ENCODE results near the gene SURF1. TPM values are rescaled to one million over a fixed set of nuclear protein-coding genes. Genes with fewer than 3 reads are reported as not detected.
A peak's percentile ranks its signal among the peaks of the same experiment; 100 is the strongest.

Gene SURF1
- total and polyA plus RNA-seq, 12 donors = 50.9 to 111 (median 72.8) TPM

DNA sequence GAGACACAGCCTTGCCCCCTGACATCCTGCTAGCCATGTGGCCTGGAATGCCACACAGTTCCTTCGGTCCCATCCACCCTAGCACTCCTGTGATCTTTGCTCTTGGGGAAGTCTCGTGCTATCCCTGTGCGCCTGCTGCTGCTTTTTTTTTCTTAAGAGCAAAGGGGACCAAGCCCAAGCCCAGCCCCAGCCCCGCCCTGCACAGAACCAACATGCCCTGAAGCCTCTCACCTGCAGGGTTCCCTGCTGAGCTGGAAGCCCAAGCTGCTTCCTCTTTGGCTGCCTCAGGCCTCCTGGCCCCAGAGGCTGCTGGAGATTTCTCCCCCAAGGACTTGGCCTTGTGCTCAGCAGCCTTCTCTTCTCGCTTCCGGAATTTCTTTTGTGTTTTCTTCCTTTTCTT, 22.1 kb downstream of the SURF1 start:
- peak in 5 of 7 donors; percentile 15 to 46 (median 21) for DNase-seq
- no peak for TF ChIP-seq CTCF (IDR thresholded peaks at IDR 0.05)
- Histone ChIP-seq H3K4me1 (replicated peaks in 1 of 2) (peaks cover 23 to 25% of the 10 kb centered on the region in 2 donors), H3K27me3 (no peaks in the 10 kb centered on the region), H3K4me3 (no peak overlapping the region), H3K27ac (peak overlapping the region in 1 of 5 donors; percentile 12), H3K9me3 (replicated peaks in 1 of 3) (no peaks in the 10 kb centered on the region), H3K36me3 (replicated peaks in 1 of 2) (peaks cover 0 to 40% of the 10 kb centered on the region in 2 donors)
- intact Hi-C loops (cut with DNase I) = loop anchor here (5.0 kb wide), 2 partner anchors 97 to 152 kb away; no protein-coding TSS in a partner anchor
- WGBS, 4 donors = 61 to 83% (median 67%) methylated on average over 6 of the region's 6 CpGs

DNA sequence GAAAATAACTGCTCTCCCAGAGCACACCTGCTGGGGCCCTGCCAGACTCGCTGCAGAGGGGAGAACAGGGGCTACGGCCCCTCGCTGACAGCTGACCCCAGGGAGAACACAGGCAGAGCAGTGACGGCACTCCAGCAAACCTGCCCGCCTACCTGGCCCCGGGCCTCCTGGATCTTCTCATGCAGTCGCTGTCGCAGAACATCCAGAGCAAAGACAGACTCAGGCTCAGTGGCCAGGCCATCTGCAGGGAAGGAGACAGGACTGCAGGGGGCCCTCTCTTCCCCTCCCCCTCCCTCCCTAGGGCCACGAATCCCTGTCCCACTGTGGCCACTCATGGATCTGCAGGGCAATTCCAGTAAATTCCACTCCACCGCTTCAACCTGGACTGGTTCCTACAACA, 22.7 kb downstream of the SURF1 start:
- no peak for TF ChIP-seq CTCF (IDR thresholded peaks at IDR 0.05)
- TF ChIP-seq POLR2A (IDR thresholded peaks at IDR 0.05) = no peak
- H3K27me3 ChIP-seq = no peaks in the 10 kb centered on the region
- H3K4me1 ChIP-seq (replicated peaks in 1 of 2) = peaks cover 23% of the 10 kb centered on the region in 2 donors
- H3K36me3 ChIP-seq (replicated peaks in 1 of 2) = peaks cover 0 to 39% of the 10 kb centered on the region in 2 donors
- H3K4me3 ChIP-seq = no peak overlapping the region
- H3K27ac ChIP-seq = no peak overlapping the region
- WGBS, 4 donors = 64 to 86% (median 76%) methylated on average over 2 to 10 of the region's 10 CpGs
- intact Hi-C loops (cut with DNase I) = loop anchor here (5.0 kb wide), 2 partner anchors 96 to 151 kb away; no protein-coding TSS in a partner anchor
- no peaks in the 10 kb centered on the region for H3K9me3 ChIP-seq (replicated peaks in 1 of 3)
- peak in 4 of 7 donors; percentile 13 to 24 (median 16) for DNase-seq

DNA sequence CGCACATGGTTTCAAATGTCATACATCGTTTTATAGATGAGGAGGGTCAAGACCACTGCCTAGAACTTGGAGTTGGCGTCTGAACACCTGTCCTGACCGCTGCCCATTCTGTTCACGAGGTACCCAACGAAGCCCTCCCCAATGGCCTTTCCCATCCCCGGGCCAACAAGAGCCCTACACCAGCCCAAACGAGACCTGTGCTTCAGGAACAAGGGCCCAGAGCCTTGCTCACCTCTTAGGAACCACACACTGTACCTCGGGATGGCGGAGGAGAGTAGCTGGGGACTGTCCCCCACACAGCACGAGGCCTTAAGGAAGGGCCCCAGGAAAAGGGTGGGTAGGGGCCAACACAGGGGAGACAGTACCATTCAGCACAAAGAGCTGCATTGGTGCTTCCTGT, 23.3 kb downstream of the SURF1 start:
- Histone ChIP-seq H3K9me3 (replicated peaks in 1 of 3) (no peaks in the 10 kb centered on the region), H3K27me3 (no peaks in the 10 kb centered on the region), H3K36me3 (replicated peaks in 1 of 2) (peaks cover 0 to 39% of the 10 kb centered on the region in 2 donors), H3K4me1 (replicated peaks in 1 of 2) (peaks cover 23% of the 10 kb centered on the region in 2 donors), H3K27ac (no peak overlapping the region), H3K4me3 (no peak overlapping the region)
- TF ChIP-seq CTCF (IDR thresholded peaks at IDR 0.05) (no peak), POLR2A (IDR thresholded peaks at IDR 0.05) (no peak)
- DNase-seq = peak in 4 of 7 donors; percentile 11 to 47 (median 18)
- intact Hi-C loops (cut with DNase I) = loop anchor here (5.0 kb wide), 2 partner anchors 96 to 151 kb away; no protein-coding TSS in a partner anchor
- WGBS, 4 donors = 85 to 89% (median 88%) methylated on average over 7 to 11 of the region's 11 CpGs

- no peaks in the 10 kb centered on the region for H3K9me3 ChIP-seq (replicated peaks in 1 of 3)
- WGBS, 4 donors = 83 to 91% (median 86%) methylated on average over 16 to 20 of the region's 20 CpGs
- H3K27ac ChIP-seq = no peak overlapping the region
- peaks cover 23% of the 10 kb centered on the region in 2 donors for H3K4me1 ChIP-seq (replicated peaks in 1 of 2)
- intact Hi-C loops (cut with DNase I) = loop anchor here (5.0 kb wide), 2 partner anchors 95 to 150 kb away; no protein-coding TSS in a partner anchor
- TF ChIP-seq CTCF (IDR thresholded peaks at IDR 0.05) (no peak), POLR2A (IDR thresholded peaks at IDR 0.05) (no peak)
- no peak overlapping the region for H3K4me3 ChIP-seq
- DNase-seq = peak in 2 of 7 donors; percentile 12 to 17
- no peaks in the 10 kb centered on the region for H3K27me3 ChIP-seq
- H3K36me3 ChIP-seq (replicated peaks in 1 of 2) = peaks cover 0 to 39% of the 10 kb centered on the region in 2 donors
Measured at GRCh38 chr9:133332381-133332730, 23.9 kb downstream of the SURF1 start.
